ENCODE measurements around the gene ULK2.

Gene ULK2

GRCh38 chr17:19741832-19742457, 125.8 kb downstream of the ULK2 start:
- Histone ChIP-seq H3K4me3 (ENCODE audit: insufficient read depth, low read depth, low read length, poor library complexity, severe bottlenecking) (no peak overlapping the region), H3K4me1 (ENCODE audit: control insufficient read depth, insufficient read depth, low read length, poor library complexity, severe bottlenecking) (peaks cover 6% of the 10 kb centered on the region), H3K27ac (ENCODE audit: insufficient read depth, low read length, poor library complexity, severe bottlenecking) (no peak overlapping the region), H3K36me3 (ENCODE audit: control insufficient read depth, insufficient read depth, low read length) (no peaks in the 10 kb centered on the region), H3K9me3 (ENCODE audit: control insufficient read depth, low read length) (no peaks in the 10 kb centered on the region), H3K27me3 (replicated peaks; ENCODE audit: control insufficient read depth, insufficient read depth, low read length, poor library complexity, severe bottlenecking) (no peaks in the 10 kb centered on the region)
- no peak for DNase-seq

- H3K4me3 ChIP-seq (ENCODE audit: insufficient read depth, low read depth, low read length, poor library complexity, severe bottlenecking), result no peak overlapping the region
- H3K4me1 ChIP-seq (ENCODE audit: control insufficient read depth, insufficient read depth, low read length, poor library complexity, severe bottlenecking), result peaks cover 6% of the 10 kb centered on the region
- no peaks in the 10 kb centered on the region for H3K9me3 ChIP-seq (ENCODE audit: control insufficient read depth, low read length)
- no peaks in the 10 kb centered on the region for H3K36me3 ChIP-seq (ENCODE audit: control insufficient read depth, insufficient read depth, low read length)
- no peak for DNase-seq
- no peak overlapping the region for H3K27ac ChIP-seq (ENCODE audit: insufficient read depth, low read length, poor library complexity, severe bottlenecking)
- H3K27me3 ChIP-seq (replicated peaks; ENCODE audit: control insufficient read depth, insufficient read depth, low read length, poor library complexity, severe bottlenecking), result no peaks in the 10 kb centered on the region
Measured at GRCh38 chr17:19740933-19741332, 126.8 kb downstream of the ULK2 start.

GRCh38 chr17:19739241-19740201, 128.2 kb downstream of the ULK2 start:
- Histone ChIP-seq H3K27me3 (replicated peaks; ENCODE audit: control insufficient read depth, insufficient read depth, low read length, poor library complexity, severe bottlenecking) (no peaks in the 10 kb centered on the region), H3K27ac (ENCODE audit: insufficient read depth, low read length, poor library complexity, severe bottlenecking) (no peak overlapping the region), H3K9me3 (ENCODE audit: control insufficient read depth, low read length) (no peaks in the 10 kb centered on the region), H3K36me3 (ENCODE audit: control insufficient read depth, insufficient read depth, low read length) (no peaks in the 10 kb centered on the region), H3K4me1 (ENCODE audit: control insufficient read depth, insufficient read depth, low read length, poor library complexity, severe bottlenecking) (no peaks in the 10 kb centered on the region), H3K4me3 (ENCODE audit: insufficient read depth, low read depth, low read length, poor library complexity, severe bottlenecking) (no peak overlapping the region)
- DNase-seq, result no peak

- no peak overlapping the region for H3K4me3 ChIP-seq (ENCODE audit: insufficient read depth, low read depth, low read length, poor library complexity, severe bottlenecking)
- H3K4me1 ChIP-seq (ENCODE audit: control insufficient read depth, insufficient read depth, low read length, poor library complexity, severe bottlenecking), result no peaks in the 10 kb centered on the region
- no peak for DNase-seq
- H3K9me3 ChIP-seq (ENCODE audit: control insufficient read depth, low read length), result no peaks in the 10 kb centered on the region
- no peaks in the 10 kb centered on the region for H3K36me3 ChIP-seq (ENCODE audit: control insufficient read depth, insufficient read depth, low read length)
- H3K27ac ChIP-seq (ENCODE audit: insufficient read depth, low read length, poor library complexity, severe bottlenecking), result no peak overlapping the region
- no peaks in the 10 kb centered on the region for H3K27me3 ChIP-seq (replicated peaks; ENCODE audit: control insufficient read depth, insufficient read depth, low read length, poor library complexity, severe bottlenecking)
Measured at GRCh38 chr17:19738757-19739156, 129.0 kb downstream of the ULK2 start.

- Histone ChIP-seq H3K36me3 (ENCODE audit: control insufficient read depth, insufficient read depth, low read length) (no peaks in the 10 kb centered on the region), H3K4me3 (ENCODE audit: insufficient read depth, low read depth, low read length, poor library complexity, severe bottlenecking) (no peak overlapping the region), H3K27me3 (replicated peaks; ENCODE audit: control insufficient read depth, insufficient read depth, low read length, poor library complexity, severe bottlenecking) (no peaks in the 10 kb centered on the region), H3K4me1 (ENCODE audit: control insufficient read depth, insufficient read depth, low read length, poor library complexity, severe bottlenecking) (no peaks in the 10 kb centered on the region), H3K27ac (ENCODE audit: insufficient read depth, low read length, poor library complexity, severe bottlenecking) (no peak overlapping the region), H3K9me3 (ENCODE audit: control insufficient read depth, low read length) (no peaks in the 10 kb centered on the region)
- DNase-seq, result no peak
Measured at GRCh38 chr17:19738073-19738449, 129.7 kb downstream of the ULK2 start.

- H3K27me3 ChIP-seq (replicated peaks; ENCODE audit: control insufficient read depth, insufficient read depth, low read length, poor library complexity, severe bottlenecking), result no peaks in the 10 kb centered on the region
- no peak overlapping the region for H3K4me3 ChIP-seq (ENCODE audit: insufficient read depth, low read depth, low read length, poor library complexity, severe bottlenecking)
- H3K9me3 ChIP-seq (ENCODE audit: control insufficient read depth, low read length), result no peaks in the 10 kb centered on the region
- H3K4me1 ChIP-seq (ENCODE audit: control insufficient read depth, insufficient read depth, low read length, poor library complexity, severe bottlenecking), result no peaks in the 10 kb centered on the region
- H3K36me3 ChIP-seq (ENCODE audit: control insufficient read depth, insufficient read depth, low read length), result no peaks in the 10 kb centered on the region
- no peak for DNase-seq
- no peak overlapping the region for H3K27ac ChIP-seq (ENCODE audit: insufficient read depth, low read length, poor library complexity, severe bottlenecking)
Measured at GRCh38 chr17:19737305-19738072, 130.2 kb downstream of the ULK2 start.

GRCh38 chr17:19736071-19736470, 131.7 kb downstream of the ULK2 start:
- no peaks in the 10 kb centered on the region for H3K36me3 ChIP-seq (ENCODE audit: control insufficient read depth, insufficient read depth, low read length)
- no peak overlapping the region for H3K4me3 ChIP-seq (ENCODE audit: insufficient read depth, low read depth, low read length, poor library complexity, severe bottlenecking)
- no peaks in the 10 kb centered on the region for H3K27me3 ChIP-seq (replicated peaks; ENCODE audit: control insufficient read depth, insufficient read depth, low read length, poor library complexity, severe bottlenecking)
- no peaks in the 10 kb centered on the region for H3K9me3 ChIP-seq (ENCODE audit: control insufficient read depth, low read length)
- no peaks in the 10 kb centered on the region for H3K4me1 ChIP-seq (ENCODE audit: control insufficient read depth, insufficient read depth, low read length, poor library complexity, severe bottlenecking)
- H3K27ac ChIP-seq (ENCODE audit: insufficient read depth, low read length, poor library complexity, severe bottlenecking), result no peak overlapping the region
- no peak for DNase-seq

GRCh38 chr17:19733953-19734526, 133.7 kb downstream of the ULK2 start:
- Histone ChIP-seq H3K27me3 (replicated peaks; ENCODE audit: control insufficient read depth, insufficient read depth, low read length, poor library complexity, severe bottlenecking) (no peaks in the 10 kb centered on the region), H3K4me3 (ENCODE audit: insufficient read depth, low read depth, low read length, poor library complexity, severe bottlenecking) (no peak overlapping the region), H3K27ac (ENCODE audit: insufficient read depth, low read length, poor library complexity, severe bottlenecking) (no peak overlapping the region), H3K4me1 (ENCODE audit: control insufficient read depth, insufficient read depth, low read length, poor library complexity, severe bottlenecking) (no peaks in the 10 kb centered on the region), H3K36me3 (ENCODE audit: control insufficient read depth, insufficient read depth, low read length) (no peaks in the 10 kb centered on the region), H3K9me3 (ENCODE audit: control insufficient read depth, low read length) (no peaks in the 10 kb centered on the region)
- DNase-seq, result no peak

- no peaks in the 10 kb centered on the region for H3K27me3 ChIP-seq (replicated peaks; ENCODE audit: control insufficient read depth, insufficient read depth, low read length, poor library complexity, severe bottlenecking)
- no peak overlapping the region for H3K27ac ChIP-seq (ENCODE audit: insufficient read depth, low read length, poor library complexity, severe bottlenecking)
- DNase-seq, result no peak
- H3K36me3 ChIP-seq (ENCODE audit: control insufficient read depth, insufficient read depth, low read length), result no peaks in the 10 kb centered on the region
- no peak overlapping the region for H3K4me3 ChIP-seq (ENCODE audit: insufficient read depth, low read depth, low read length, poor library complexity, severe bottlenecking)
- H3K4me1 ChIP-seq (ENCODE audit: control insufficient read depth, insufficient read depth, low read length, poor library complexity, severe bottlenecking), result no peaks in the 10 kb centered on the region
- no peaks in the 10 kb centered on the region for H3K9me3 ChIP-seq (ENCODE audit: control insufficient read depth, low read length)
Measured at GRCh38 chr17:19731626-19732025, 136.1 kb downstream of the ULK2 start.
